B cell (primary cell): ENCODE data around the gene KCTD2.

ENCODE experiments used
- CTCF ChIP-seq: fragments of 200-600 bp; IDR thresholded peaks from one replicate; pipeline ENCODE4 v1.8.0; 2022; ENCODE audit warnings: antibody characterized with exemption, mild to moderate bottlenecking
- EZH2 ChIP-seq: IDR thresholded peaks from 2 replicates; pipeline ENCODE4 v1.6.1; 2012; ENCODE audit warnings: borderline replicate concordance, low read depth, mild to moderate bottlenecking, moderate library complexity, low read length; ENCODE audit not compliant: insufficient read depth, poor library complexity, severe bottlenecking

- TF ChIP-seq CTCF (no peak), EZH2 (no peak)
These were observed 4.9 kb downstream of the KCTD2 start for GRCh38 chr17:75051941-75052340.
